Left forelimb (tissue), 1 donor: ENCODE measurements around the gene PLA2G2A.
"Not testable (repeated sequence)": the region's sequence is repeated elsewhere in the genome, so short reads cannot be mapped to it uniquely, and the experiment has no call there.

Experiments used
- DNase-seq: peaks from one replicate; pipeline ENCODE4 v3.0.0-alpha.2; 2018; ENCODE audit warnings: low spot score

Gene PLA2G2A, protein sequence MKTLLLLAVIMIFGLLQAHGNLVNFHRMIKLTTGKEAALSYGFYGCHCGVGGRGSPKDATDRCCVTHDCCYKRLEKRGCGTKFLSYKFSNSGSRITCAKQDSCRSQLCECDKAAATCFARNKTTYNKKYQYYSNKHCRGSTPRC

DNA sequence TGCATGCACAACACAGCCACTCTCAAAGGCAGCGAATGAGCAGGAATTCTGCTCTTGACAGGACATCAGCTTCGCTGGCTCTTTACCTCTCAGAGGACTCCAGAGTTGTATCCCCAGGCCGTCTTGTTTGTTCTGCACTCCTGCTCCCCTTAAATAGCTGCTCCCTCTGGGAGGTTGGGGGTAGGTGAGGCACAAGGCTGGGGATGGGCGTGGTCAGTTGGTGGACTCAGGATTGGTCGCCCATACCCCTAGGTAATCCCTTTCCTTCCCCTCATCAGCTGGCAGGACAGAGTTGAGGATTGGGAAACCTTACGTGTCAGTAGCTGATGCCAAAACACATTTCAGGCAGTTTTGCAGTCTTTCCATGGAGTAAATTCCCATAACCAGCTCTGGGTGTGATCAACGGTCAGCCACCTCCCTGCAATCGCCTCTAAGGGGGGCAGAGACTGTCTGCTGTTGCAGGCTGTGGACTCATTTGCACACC, at the start of gene PLA2G2A:
Gene PLA2G2A, minus strand, starts transcription at position 125 of the 484 bp plus-strand sequence. CDS start 845 bp downstream, outside the sequence.
- no peak for DNase-seq

DNA sequence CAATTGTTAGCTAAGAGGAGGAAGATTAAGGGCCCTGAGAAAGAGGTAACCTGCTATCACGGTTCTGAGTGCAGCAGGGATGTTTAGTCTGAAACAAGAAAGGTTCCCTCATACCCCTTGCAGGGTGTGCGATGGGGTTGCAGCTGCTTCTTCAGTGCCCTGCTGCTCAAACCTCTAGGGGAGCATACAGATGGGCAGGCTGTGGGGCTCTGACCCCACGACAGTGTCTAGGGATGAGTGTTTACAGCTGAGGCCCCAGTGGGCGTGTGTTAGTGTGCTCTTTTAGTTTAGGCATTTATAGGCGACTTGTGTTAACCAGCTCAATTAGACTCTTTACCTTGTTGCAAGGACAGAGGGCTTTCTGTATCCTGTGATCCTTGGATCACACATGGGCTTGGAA, 49.3 kb upstream of the PLA2G2A start:
- no peak for DNase-seq

DNA sequence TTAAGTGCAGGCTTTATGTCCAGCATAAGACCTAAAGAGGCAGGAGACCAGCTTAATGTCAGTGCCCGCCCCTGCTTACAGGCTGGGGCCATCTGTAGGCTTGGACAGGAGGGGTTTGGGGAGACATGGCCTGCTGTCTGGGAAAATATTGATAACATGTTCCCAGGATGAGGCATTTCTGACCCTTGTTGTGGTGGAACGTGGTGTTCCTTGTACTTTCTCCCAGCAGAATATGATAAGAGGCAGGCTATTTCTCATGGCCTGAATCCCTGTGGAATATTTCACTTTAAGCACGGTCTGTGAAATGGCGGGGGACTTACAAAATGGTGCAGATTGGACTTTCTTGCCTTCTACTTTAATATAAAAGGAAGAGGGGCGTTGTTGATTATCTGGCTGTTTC, 48.7 kb upstream of the PLA2G2A start:
- no peak for DNase-seq

DNA sequence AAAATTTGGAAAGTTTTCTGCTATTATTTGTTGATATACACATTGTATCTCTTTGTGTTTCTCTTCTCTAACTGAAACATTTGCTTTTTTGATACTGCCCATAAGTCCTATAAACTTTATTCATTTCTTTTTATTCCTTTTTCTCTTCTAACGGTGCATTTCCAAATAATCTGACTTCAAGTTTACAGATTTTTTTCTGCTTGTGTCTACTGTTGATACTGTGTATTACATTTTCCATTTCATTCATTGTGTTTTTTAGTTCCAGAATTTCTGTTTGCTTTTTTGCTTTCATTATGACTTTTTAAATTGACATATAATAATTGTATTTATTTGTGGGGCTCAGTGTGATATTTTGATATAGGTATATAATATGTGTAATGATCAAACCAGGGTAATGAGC, 38.3 kb upstream of the PLA2G2A start:
- DNase-seq: no peak

DNA sequence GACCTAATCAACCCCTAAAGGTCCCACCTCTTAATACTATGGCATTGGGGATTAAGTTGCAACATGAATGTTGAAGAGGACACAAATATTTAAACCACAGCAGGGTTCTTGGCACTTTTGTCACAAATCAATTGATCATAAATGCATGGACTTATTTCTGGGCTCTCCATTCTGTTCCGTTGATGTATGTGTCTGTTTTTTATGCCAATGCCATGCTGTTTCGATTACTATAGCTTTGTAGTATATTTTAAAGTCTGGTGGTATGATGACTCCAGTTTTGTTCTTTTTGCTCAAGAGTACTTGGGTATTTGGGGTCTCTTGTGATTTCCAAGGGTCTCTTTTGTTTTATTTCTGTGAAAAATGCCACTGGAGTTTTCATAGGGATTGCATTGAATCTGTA, 34.7 kb upstream of the PLA2G2A start:
- no peak for DNase-seq

DNA sequence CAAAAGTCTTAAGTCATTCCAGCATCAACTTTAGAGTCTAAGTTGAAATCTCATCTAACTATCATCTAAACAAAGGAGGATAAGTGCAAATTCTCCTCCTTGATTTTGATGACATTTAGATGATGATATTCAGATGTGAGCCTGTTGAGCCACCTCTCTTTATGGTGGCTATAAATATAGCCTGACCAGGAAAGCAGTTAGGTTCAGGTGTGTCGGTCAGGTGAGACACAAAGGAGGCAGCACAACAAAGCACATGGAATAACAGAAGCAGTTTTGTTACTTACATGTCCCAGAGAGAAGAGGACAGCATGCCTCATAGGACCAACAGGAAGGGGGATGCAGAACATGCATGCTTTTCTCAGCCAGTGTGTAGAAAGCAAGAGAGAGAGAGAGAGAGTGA, 30.6 kb upstream of the PLA2G2A start:
- no peak for DNase-seq

DNA sequence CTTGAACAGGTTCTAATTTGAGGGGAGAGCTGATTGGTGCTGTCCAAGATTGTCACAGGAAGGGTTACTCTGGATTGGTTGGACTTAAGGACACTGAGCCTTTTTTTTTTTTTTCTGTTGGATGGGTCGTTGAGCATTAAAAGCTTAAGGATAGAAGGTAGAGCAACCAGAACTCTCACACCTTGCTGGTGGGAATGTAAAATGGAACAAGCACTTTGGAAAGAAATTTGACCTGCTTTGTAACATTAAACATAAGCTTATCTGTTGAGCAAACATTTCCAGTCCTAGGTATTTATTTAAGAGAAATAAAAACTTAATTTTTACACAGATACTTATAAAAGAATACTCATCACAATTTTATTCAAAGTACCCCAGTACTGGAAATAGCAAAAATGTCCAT, 29.8 kb upstream of the PLA2G2A start:
- no peak for DNase-seq

DNA sequence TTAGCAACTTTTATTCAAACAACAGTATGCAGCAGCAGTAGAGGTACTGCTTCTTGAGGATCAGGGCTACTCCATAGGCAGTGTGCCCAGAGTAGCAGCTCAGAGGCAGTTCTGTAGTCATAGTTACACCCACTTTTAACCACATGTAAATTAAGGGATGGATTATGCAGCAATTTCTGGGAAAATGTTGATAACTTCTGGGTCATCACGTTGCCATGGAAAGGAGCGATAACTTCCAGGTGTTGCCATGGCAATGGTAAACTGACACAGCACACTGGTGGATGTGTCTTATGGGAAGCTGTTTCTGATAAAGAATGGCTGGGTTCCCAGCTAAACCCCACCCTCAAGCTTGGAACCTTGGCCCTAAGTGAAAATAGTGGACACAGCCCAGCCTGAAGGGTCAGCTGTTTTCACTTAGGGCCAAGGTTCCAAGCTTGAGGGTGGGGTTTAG, 29.0 kb upstream of the PLA2G2A start:
- DNase-seq: no peak

DNA sequence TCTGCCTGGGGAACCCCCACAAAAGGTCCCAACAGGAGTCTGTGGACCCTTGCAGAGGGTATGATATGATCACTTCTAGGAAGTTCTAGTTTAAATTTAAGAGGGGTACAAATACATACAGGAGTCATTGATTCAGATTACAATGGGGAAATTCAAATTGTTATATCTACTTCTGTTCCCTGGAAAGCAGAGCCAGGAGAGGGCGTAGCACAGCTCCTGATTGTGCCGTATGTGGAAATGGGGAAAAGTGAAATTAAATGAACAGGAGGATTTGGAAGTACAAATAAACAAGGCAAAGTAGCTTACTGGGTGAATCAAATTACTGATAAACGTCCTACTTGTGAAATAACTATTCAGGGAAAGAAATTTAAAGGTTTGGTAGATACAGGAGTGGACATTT, 19.4 kb upstream of the PLA2G2A start:
- DNase-seq: not testable (repeated sequence)

DNA sequence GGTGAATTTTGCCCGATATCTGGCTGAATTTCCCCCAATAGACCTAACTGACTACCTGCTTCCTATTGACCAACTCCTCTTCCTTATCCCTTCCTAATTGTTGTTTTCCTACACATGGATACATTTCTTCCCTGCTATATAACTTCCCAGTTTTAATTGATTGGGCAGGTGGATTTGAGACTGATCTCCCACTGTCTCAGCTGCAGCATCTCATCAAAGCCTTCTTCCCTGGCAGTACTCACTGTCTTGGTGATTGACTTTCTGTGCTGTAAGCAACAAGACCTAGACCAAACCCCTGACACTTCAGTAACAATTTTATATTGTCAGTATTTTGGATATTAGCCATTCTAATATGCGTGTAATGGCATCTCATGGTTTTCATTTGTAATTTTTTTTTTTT, 11.3 kb upstream of the PLA2G2A start:
- no peak for DNase-seq

DNA sequence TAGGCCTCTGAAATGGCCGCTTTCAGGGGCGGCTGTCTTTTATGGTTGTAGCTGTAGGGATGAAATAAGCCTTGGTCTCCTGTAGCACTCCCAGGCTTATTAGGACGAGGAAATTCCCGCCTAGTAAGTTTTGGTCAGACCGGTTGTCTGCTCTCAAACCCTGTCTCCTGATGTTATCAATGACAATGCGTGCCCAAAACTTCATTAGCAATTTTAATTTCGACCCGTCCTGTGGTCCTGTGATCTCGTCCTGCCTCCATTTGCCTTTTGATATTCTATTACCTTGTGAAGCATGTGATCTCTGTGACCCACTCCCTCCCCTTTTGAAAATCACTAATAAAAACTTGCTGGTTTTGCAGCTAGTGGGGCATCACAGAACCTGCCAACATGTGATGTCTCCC, 10.8 kb upstream of the PLA2G2A start:
- DNase-seq: not testable (repeated sequence)

DNA sequence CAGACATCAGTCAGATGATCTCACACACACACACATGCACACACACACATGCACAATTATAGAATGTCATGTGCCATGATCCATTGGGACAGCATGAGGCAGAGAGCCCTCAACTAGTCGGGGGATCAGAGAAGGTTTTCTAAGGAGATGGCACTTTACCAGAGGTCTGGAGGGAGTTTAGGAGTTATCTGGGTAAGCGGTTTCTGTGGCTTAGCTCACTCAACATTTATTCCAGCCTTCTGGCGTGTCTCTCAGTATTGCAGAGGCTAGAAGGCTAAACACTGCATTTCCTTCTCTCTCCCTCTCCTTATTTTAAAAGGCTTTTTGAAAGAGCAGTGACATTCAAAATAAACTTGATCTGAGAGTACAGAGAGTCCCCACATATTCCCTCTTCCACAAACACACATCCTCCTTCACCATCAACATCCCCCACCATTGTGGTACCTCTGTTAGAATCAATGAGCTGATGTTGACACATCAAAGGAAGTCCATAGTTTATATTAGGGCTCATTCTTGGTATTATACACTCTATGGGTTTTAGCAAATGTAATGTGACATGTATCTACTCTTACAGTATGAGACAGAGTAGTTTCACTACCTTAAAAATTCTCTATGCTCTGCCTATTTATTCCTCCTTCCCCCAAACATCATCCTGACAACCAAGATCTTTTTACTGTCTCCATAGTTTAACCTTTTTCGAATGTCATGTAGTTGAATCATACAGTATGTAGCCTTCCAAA, 9.0 kb upstream of the PLA2G2A start:
- DNase-seq: no peak

DNA sequence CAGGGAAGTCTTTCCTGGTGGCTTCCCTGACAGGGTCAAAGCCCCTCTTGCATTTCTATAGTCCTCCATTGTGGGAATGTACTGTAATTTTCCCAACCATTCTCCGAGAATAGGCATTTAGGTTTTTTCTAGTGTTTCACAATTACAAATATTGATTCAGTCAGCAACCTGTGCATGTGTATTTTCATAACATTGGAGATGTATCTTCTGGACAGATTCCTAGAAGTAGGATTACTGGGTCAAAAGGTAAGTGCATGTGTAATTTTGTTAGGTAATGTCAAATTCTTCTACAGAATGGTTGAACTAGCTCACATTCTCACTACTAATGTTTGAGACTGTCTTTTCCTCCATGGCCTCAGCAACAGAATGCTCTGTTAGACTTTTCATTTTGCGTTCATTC, 8.3 kb upstream of the PLA2G2A start:
- DNase-seq: no peak

DNA sequence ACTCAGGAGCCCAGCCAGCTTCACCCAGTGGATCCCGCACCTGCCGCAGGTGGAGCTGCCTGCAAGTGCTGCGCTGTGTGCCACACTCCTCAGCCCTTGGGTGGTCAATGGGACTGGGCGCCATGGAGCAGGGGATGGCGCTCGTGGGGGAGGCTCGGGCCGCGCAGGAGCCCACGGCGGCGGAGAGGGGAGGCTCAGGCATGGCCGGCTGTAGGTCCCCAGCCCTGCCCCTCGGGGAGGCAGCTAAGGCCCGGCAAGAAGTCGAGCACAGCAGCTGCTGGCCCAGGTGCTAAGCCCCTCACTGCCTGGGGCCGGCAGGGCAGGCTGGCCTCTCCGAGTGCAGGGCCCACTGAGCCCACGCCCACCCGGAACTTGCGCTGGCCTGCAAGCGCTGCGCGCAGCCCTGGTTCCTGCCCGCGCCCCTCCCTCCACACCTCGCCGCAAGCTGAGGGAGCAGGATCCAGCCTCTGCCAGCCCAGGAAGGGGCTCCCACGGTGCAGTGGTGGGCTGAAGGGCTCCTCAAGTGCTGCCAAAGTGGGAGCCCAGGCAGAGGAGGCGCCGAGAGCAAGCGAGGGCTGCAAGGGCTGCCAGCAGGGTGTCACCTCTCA, 5.1 kb upstream of the PLA2G2A start:
- not testable (repeated sequence) for DNase-seq

DNA sequence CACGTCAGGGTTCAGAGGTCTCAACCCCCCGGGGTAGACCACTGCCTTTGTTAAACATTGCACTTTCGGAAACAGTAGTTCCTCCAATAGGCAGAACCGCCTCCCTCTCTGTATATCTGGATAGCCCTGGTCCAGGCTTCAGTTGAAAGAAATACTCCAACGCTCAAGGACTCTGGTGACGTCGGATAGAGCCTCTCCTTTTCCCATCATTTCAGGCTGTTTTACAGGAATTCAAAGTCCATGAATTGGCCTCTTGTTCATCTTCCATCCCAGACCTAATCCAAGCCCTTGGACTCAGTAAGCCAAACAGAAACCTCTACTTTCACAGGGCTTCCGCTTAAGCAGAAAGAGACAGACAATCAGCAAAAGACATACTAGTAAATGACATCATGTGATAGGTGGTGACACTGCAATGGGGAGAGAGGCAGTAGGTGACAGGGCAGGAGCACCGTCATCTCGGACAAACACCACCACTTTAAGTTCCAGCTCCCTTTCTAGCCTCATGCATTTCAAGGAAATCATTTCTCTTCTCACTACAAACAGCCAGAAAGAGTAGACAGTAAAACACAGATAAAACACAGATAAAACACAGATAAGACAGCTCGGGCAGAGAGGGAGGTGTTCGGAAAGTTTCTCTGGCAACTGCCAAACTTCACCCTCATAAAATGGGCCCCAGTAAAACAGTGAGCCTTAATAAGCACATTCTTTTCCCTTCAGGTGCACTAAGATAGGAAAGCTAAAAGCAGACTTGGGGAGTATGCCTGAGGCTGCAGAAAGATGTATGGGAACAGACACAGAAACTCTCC, 2.3 kb upstream of the PLA2G2A start:
- DNase-seq: no peak

DNA sequence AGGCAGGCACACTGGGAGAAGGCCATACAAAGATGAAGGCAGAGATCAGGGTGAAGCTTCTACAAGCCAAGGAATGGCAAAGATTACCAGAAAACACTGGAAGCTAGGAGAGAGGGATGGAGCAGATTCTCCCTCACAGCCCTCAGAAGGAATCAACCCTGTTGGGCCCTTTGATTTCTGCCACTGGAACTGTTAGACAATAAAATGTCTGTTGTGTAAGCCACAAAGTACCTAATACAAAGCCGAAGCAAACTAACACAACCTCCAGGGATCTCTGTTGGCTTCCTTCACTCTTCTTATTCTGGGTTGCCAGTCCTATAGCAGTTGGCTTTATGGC, 1.7 kb upstream of the PLA2G2A start:
- no peak for DNase-seq

DNA sequence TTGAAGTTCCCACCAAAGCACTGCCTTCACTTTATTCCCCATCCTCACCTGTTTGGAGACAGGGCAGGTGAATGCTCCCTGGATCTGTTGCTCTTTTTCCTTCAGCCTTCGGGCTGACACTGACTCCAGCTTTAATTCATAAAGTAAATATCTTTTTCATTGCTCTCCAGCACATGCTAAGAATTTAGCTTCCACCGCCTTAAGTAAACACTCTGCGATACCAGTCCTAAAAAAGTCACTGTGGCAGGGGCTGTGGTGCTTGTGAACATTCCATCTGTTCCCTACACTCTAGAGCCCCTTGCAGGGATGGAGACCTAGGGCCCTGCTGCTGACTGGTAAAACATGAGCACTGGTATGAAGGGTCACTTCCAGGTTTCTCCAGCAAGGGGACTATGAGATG, 896 bp upstream of the PLA2G2A start:
- no peak for DNase-seq

DNA sequence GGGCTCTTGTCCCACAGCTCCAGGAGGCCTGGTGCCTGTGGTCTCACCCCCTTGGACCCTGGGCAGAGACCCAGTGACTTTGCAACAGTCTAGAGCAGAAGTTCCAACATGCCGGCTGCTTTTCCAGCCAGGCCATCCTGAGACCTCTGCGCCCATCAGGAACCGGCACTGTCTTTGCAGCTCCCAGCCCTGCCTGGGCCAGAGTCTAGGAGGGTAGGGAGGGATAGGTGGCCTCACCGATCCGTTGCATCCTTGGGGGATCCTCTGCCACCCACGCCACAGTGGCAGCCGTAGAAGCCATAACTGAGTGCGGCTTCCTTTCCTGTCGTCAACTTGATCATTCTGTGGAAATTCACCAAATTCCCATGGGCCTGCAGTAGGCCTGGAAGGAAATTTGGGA, 1.3 kb downstream of the PLA2G2A start:
- no peak for DNase-seq

DNA sequence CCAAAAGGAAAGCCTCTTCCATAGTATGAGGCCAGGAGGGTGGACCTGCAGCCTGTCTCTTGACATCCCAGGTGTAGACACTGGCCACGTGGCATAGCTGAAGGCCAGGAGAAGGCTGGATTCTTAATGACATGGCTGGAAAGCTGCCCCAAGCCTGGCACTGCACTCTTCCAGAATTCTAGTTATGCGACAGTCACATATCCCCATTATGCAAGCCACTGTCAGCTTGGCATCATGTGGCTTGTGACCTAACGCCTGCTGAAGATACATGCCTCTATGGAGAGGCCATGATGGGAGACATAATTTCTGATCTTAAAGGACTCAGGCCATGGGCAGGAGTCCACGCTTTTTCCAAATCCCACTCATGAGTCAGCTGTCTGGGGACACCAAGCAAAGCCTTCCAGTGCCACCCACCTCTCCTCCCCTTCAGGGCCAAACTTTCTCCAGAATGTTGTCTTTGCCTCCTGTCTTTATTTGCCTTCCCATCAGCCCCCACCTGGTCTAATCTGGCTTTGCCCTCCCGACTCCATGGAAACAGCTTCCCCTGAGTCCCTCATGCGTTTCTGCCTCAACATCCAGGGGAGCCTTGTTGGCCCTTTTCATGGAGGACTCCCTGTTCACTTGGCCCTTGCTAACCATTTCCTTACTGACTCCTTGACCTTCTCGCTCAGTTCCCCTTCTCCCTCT, 3.0 kb downstream of the PLA2G2A start:
- no peak for DNase-seq

DNA sequence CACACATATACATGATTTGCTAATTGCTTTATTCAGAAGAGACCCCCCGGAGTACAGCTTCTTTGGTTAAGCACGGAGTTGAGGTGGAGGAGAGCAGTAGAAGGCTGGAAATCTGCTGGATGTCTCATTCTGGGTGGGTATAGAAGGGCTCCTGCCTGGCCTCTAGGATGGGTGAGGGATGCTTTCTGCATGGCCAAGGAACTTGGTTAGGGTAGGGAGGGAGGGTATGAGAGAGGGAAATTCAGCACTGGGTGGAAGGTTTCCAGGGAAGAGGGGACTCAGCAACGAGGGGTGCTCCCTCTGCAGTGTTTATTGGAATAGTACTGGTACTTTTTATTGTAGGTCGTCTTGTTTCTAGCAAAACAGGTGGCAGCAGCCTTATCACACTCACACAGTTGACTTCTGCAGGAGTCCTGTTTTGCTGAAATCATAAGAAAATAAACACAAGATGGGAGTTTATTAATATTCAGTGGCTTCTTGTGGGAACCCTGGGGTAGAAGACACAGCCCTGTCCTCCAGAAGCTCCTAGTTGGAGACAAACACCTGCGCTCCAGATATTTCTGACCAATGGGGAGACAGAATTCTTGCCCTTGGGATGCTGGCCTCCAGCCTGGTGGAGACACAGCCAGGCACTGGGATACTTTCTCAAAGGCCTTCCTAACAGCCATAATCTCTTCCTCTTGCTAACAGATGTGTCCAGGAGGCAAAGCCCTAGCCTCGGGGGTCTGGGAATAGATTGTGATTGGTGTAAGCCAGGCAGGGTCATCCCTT, 3.8 kb downstream of the PLA2G2A start:
- DNase-seq: no peak

DNA sequence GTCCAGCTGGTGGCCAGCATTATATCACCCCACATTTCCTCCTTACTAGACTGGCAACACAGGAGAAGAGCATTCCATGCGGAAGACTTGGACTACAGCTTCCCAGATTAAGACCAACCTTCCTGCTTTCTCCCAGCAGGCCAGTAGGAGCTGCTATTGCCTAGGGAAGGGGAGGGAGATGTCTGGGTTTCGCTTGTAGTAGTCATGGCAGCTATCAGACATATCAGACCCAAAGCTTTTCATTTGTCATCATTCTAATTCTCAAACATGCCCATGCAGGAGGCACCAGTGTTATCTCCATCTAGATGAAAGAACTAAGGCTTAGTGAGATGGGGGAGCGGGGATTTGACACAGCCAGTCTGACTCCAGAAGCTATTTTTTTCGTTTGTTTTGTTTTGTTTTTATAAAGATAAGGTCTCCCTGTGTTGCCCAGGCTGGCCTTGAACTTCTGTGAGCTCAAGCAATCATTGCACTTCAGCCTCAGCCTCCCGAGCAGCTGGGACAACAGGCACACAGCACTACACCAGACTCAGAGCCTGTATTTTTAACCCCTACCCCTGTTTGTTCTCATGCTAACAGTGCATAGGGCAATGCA, 4.5 kb downstream of the PLA2G2A start:
- no peak for DNase-seq
